GM10266 (cell line): ENCODE results near the gene GPR18.

Experiments
- DNase-seq: peaks from one replicate; pipeline ENCODE4 v3.0.0; 2012; ENCODE audit errors: extremely low spot score
- CTCF ChIP-seq: IDR thresholded peaks from 2 replicates; pipeline ENCODE4 v1.5.1; 2012; ENCODE audit warnings: mild to moderate bottlenecking, low read depth; ENCODE audit not compliant: control insufficient read depth, insufficient read depth; ENCODE audit errors: missing control alignments

Gene GPR18

GRCh38 chr13:99228737-99229691, 29.2 kb downstream of the GPR18 start:
- DNase-seq: peak; percentile 75
- TF ChIP-seq CTCF: no peak

DNA sequence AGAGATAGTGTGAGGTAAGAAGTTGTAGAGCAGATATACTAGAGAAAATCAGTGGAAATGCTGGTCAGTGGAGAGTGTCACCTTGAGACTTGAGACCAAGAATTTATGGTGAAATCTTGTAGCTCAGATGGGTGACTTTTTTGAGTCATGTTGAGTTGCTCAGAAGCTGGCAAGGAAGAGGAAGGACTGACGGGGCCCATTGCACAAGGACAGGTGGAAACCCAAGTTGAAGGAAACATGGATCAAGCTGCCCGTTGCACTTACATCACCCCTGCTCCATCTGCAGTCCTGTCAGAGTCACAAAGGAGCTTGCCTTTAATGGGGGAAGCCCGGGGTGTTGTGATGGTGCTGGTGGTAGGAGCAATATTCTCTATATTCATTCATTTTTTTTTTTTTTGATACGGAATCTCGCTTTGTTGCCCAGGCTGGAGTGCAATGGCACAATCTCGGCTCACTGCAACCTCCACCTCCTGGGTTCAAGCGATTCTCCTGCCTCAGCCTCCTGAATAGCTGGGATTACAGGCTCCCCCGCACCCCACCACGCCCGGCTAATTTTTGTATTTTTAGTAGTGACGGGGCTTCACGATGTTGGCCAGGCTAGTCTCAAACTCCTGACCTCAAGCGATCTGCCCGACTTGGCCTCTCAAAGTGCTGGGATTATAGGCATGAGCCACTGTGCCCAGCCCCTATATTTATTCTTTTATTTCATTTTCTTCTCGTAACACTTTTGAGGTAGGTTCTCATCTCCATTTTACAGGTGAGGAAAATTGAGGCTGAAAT, 30.1 kb downstream of the GPR18 start:
- DNase-seq: no peak
- TF ChIP-seq CTCF: no peak

DNA sequence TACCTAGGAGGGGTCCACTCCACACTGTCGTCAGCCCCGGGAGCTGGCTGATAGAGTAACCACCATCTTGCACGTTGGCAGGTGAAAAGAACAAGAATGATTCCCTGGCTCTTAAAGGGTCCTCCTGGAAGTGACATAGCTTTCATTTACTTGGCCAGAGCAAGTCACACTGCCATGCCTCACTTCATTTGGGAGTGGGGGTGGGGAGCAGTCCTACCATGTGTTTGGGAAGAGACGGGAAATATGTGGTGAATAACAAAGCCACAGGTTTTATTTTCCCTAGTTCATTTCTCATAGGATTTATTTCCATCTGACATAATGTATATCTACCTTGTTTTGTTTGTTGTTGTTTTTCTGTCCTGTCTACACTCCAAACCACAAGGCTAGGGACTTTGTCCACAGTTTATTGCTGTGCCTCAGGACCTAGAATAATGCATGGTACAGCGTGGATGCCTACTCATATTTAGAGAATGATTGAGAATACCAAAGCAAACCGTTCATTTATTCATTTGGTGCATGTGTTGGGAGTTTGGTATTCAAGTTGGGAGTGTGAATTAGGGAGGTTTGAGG, 30.8 kb downstream of the GPR18 start:
- TF ChIP-seq CTCF: no peak
- no peak for DNase-seq

- no peak for DNase-seq
- TF ChIP-seq CTCF: no peak
These were observed 31.7 kb downstream of the GPR18 start for GRCh38 chr13:99226513-99226912.

DNA sequence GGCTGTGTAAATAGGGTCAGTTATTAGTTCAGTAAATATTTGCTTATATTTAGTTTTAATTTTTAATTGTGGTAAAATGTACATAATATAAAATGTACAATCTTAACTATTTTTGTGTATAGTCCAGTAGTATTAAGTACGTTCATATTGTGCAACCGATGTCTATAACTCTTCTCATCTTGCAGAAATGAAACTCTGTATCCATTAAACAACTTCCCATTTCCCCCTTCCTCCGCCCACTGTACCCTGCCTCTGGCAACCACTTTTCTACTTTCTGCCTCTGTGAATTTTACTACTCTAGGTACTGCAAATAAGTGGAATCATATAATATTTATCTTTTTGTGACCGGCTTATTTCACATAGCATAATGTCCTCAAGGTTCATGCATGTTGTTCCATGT, 33.1 kb downstream of the GPR18 start:
- no peak for DNase-seq
- no peak for TF ChIP-seq CTCF

DNA sequence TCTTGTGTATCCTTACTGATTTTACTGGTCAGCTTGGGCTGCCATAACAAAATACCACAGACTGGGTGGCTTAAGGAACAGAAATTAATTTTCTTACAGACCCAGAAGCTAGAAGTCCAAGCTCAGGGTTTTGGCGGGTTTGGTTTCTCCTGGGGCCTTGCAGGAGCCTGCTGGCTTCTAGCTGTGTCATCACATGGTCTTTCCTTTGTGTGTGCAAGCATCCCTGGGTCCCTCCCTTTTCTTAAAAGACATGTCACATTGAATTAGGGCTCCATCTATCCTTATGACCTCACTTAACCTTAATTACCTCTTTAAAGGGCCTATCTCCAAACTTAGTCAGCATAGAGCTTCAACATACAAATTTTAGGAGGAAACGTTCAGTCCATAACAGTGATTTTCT, 34.2 kb downstream of the GPR18 start:
- TF ChIP-seq CTCF: no peak
- DNase-seq: no peak
